GM18520 (cell line): Measurements from ENCODE around the gene PIGU.
A peak's percentile ranks its signal among the peaks of the same experiment; 100 is the strongest.
"Not testable (repeated sequence)": the region's sequence is repeated elsewhere in the genome, so short reads cannot be mapped to it uniquely, and the experiment has no call there.

ENCODE experiments used
- ATAC-seq: cut with Tn5 transposase; IDR thresholded peaks from one replicate; pipeline ENCODE4 v1.9.1; 2021; ENCODE audit not compliant: unreplicated experiment

The PIGU gene

GRCh38 chr20:34706912-34707784 lies 30.3 kb upstream of the PIGU start:
- no peak for ATAC-seq

DNA sequence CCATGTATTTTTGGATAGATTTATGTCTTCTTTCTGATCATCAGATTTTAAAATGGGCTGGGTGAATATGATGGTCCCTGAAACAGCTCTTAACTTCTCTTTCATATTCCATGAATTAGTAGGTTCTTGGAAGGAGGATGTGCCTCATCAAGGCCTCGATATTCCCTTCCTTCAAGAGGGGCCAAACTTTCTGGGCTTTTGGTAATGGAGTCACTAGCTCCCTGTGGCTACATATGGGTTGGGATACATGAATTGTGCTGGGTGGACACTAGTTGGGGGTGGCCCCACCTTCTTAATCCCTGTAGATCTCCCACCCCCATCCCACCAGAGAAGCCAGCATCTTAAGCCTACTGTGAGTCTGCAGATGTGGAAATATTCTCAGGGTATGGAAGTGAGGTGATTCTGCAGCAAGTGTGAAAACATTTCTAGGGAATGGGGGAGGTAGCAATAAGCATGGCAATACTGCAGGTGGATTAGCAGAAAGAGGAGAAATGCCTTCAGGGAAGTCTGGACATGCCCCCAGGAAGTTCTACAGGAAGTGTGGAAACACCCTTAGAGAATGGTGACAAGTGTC lies 29.5 kb upstream of the PIGU start:
- ATAC-seq = no peak

GRCh38 chr20:34705397-34706301 lies 28.8 kb upstream of the PIGU start:
- no peak for ATAC-seq

DNA sequence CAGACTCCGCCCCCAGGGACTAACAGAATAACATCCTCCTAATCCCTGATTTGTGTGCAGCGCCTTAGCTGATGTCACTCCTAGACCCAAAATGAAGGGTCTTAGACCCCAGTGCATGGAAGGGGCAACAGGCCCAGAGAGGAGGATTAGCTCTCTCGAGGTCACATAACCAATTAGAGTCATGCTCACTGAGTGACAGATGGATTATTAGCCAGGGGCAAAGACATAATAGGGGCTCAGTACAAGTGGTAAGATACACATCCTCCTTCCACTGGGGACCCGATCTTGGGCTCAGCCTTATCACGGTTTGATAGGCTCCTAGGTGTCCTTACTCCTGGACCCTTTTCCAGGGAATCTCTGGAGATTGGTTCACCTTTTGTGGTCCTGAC lies 28.1 kb upstream of the PIGU start:
- ATAC-seq = no peak

- peak; percentile 42 for ATAC-seq
Observed at GRCh38 chr20:34704177-34705007, 27.5 kb upstream of the PIGU start, which contains the start of gene TP53INP2. TP53INP2 (plus strand) TSS chr20:34704344; CDS start chr20:34708740, 4,396 bp downstream.

- ATAC-seq = no peak
Observed at GRCh38 chr20:34703424-34704176, 26.7 kb upstream of the PIGU start.

- ATAC-seq = no peak
Observed at GRCh38 chr20:34703061-34703423, 26.1 kb upstream of the PIGU start.

GRCh38 chr20:34701405-34702085 lies 24.7 kb upstream of the PIGU start:
- ATAC-seq = no peak

GRCh38 chr20:34693414-34693813 lies 16.5 kb upstream of the PIGU start:
- no peak for ATAC-seq

- no peak for ATAC-seq
Observed at GRCh38 chr20:34691838-34692237, 14.9 kb upstream of the PIGU start.

DNA sequence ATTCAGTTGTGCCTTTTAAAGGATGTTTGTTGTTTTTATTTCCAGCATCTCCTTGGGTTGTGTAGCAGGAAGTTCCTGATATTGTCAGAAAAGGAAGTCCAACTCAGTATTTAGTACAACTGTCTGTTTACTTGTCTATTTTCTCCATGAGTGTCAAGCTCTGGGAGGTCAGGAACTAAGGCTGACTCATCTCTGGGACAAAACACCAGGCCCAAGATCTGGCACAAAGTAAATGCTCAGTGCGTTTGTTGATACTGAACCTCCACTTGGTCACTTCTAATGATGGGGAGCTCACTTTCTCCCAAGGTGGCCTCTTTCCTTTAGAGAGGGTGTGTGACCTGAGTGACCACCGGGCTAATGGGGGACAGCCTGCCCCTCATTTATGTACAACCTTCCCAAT lies 12.6 kb upstream of the PIGU start:
- no peak for ATAC-seq

DNA sequence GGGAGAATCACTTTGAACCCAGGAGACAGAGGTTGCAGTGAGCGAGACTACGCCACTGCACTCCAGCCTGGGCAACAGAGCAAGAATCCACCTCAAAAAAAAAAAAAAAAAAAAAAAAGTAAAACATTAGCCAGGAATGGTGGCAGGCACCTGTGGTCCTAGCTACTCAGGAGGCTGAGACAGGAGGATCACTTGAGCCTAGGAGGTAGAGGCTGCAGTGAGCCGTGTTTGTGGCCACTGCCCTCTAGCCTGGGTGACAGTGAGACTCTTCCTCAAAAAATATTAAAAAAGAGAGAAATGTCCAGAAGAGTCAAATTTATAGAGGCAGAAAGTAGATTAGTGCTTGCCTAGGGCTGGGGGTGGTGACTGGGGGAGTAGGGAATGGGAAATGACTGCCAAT lies 6.8 kb upstream of the PIGU start:
- ATAC-seq = no peak

DNA sequence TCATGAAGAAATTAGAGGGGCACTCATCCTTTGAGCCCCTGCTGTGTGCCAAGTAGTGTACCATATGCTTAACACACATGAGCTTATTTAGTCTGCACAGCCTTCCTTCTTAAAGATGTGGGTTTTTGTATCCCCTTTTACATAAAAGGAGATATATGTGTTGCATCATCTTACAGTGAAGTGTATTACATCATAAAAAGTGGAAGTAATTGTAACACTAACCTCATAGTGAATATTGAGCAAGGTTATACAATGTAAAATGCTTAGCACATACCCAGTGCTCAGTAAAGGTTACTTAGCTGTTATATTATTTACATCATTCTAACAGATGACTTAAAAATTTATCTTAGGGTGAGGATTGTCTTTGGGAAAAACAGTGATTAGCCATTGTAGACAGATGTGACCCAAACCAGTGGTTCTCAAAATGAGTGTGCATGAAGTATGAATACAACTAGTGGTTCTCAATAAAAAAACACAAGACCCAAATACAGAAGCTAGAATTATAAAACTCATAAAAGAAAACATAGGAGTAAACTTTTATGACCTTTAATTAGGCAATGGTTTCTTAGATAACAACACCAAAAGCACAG lies 3.8 kb upstream of the PIGU start:
- no peak for ATAC-seq

DNA sequence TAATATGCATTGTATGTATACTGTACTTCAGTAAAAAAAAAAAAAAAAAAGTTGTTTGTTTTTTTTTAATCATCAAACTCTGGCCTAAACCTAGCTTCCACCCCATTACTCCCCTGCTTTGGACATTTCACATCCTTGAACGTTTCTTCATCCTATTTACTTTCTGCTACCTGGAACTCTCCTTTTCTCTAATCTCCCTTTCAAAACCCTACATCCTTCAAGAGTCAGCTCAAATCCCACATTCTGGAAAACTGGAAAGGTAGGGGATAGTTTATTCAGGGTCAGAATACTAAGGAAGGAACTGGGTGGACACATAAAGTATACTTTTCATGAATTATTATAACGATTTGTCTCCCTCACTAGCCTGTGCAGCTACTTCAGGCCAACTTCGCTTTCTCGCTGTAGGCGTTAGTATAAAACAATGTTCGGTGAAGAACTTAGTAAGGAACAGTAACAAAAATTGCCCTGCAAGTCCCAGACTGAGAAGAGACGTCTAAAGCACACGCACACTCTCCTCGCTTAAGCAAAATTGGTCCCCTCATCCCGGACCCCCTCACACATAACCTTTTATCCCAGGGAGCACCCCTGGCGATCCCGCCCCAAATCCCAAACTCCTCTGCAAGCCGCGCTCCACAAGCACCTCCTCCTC lies 775 bp downstream of the PIGU start:
- no peak for ATAC-seq

- ATAC-seq = no peak
Observed at GRCh38 chr20:34675561-34675960, 1.3 kb downstream of the PIGU start.

- ATAC-seq = no peak
Observed at GRCh38 chr20:34673412-34673811, 3.5 kb downstream of the PIGU start.

GRCh38 chr20:34669094-34669493 lies 7.8 kb downstream of the PIGU start:
- ATAC-seq = no peak

DNA sequence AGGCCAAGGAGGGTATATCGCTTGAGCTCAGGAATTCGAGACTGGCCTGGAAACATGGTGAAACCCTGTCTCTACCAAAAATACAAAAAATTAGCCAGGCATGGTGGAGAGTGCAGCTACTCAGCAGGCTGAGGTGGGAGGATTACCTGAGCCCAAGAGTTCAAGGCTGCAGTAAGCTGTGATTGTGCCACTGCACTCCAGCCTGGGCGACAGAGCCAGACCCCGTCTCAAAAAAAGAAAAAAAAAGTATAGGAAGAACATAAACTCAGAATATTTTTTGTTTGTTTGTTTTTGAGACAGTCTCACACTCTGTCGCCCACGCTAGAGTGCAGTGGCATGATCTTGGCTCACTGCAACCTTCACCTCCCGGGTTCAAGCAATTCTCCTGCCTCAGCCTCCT lies 12.1 kb downstream of the PIGU start:
- not testable (repeated sequence) for ATAC-seq
